ENCODE measurements around the gene EMSY. TPM values are rescaled to one million over a fixed set of nuclear protein-coding genes. Genes with fewer than 3 reads are reported as not detected.
A peak's percentile ranks its signal among the peaks of the same experiment; 100 is the strongest.

Gene EMSY
- total and polyA plus RNA-seq, 7 experiments from 2014 or later: 25.9 to 49.0 (median 35.7) TPM

DNA sequence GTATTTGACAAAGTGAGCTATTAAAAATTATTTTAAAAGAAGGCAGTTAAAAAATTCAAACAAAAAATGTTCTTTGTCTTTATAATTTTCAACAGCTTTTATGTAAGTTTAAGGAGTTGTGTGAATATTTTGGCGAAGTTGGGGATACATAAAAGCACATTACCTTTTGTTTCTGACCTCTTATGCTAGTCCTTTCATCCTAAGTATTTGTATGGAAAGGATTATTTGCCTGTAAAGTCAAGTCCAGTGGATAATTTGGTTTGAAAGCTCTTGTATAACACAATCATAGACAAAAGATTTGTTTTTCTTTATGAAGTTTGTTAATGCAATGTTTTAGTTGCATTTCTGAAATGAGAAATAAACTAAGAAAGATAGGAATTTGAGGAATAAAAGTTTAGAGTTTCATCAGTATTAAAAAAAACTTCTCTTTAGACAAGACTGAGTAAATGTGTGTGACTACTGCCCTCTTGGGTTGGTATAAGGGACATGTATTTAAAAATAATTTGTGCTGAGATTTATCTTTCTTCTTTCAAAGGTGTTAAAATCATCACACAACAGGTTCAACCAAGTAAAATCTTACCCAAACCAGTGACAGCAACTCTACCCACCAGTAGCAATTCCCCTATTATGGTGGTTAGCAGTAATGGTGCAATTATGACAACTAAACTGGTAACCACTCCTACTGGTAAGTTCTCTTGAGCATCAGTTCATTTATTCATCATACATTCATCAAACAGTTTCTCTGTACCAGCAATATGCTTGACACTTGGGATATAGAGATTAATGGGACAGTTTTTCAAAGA, 68.2 kb downstream of the EMSY start:
- Mint-ChIP-seq H3K36me3 (peaks cover 0 to 27% (median 7%) of the 10 kb centered on the region in 5 donors), H3K9me3 (no peaks in the 10 kb centered on the region), H3K27ac (peak overlapping the region in 1 of 9 donors; percentile 9), H3K4me1 (peaks cover 0 to 2% (median 0%) of the 10 kb centered on the region in 7 donors), H3K4me3 (no peak overlapping the region), H3K27me3 (no peaks in the 10 kb centered on the region)
- no peaks in the 10 kb centered on the region for H3K4me1 ChIP-seq (ENCODE audit: control insufficient read depth in 2 of 2, insufficient read depth in 2 of 2, low read length in 2 of 2)
- DNase-seq (no peak), ATAC-seq (no peak)
- H3K9me3 ChIP-seq (ENCODE audit: control insufficient read depth in 2 of 3, low read length in 3 of 3): no peaks in the 10 kb centered on the region
- no peaks in the 10 kb centered on the region for H3K27me3 ChIP-seq (ENCODE audit: control insufficient read depth in 2 of 2, insufficient read depth in 2 of 2, low read length in 2 of 2)
- H3K4me3 ChIP-seq (ENCODE audit: low read length): no peak overlapping the region
- intact Hi-C loops (cut with micrococcal nuclease): loop anchor here in 1 of 2 donors (5.0 kb wide), 1 partner anchor 306 kb away; the partner anchor contains the start of gene WNT11
- ChIA-PET POLR2A (no interaction called here), CTCF (no interaction called here)
- peaks cover 0 to 16% (median 9%) of the 10 kb centered on the region in 3 experiments for H3K36me3 ChIP-seq (ENCODE audit: control insufficient read depth in 2 of 3, insufficient read depth in 3 of 3, low read length in 3 of 3)
- no peak overlapping the region for H3K27ac ChIP-seq (ENCODE audit: low read depth, low read length)

DNA sequence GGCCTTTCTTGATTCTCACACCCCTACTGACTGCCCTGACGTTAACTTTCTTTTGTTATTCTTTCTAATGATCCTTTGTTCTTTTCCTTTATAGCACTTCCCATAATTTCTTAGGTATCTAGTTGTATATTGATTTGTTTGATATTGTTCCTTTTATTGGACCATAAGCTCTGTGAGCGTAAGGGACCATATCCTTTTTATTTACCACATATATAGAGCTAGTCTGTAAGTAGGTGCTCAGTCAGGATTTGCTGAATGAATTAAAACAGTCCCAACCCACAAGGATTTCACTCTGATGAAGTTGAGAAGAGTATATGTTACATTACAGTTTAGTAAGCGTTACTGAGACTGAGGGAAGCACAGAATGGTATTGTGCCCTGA, 68.8 kb downstream of the EMSY start:
- POLR2A ChIA-PET: no interaction called here
- no peak overlapping the region for H3K27ac ChIP-seq (ENCODE audit: low read depth, low read length)
- no peaks in the 10 kb centered on the region for H3K9me3 ChIP-seq (ENCODE audit: control insufficient read depth in 2 of 3, low read length in 3 of 3)
- peak overlapping the region in 2 of 9 donors; percentile 6 to 9 for H3K27ac Mint-ChIP-seq
- intact Hi-C loops (cut with micrococcal nuclease): loop anchor here in 1 of 2 donors (5.0 kb wide), 1 partner anchor 306 kb away; the partner anchor contains the start of gene WNT11
- no peaks in the 10 kb centered on the region for H3K27me3 Mint-ChIP-seq
- no peak overlapping the region for H3K4me3 Mint-ChIP-seq
- DNase-seq (no peak), ATAC-seq (no peak)
- H3K36me3 Mint-ChIP-seq: peaks cover 0 to 22% (median 4%) of the 10 kb centered on the region in 5 donors
- CTCF ChIA-PET: no interaction called here
- H3K4me1 Mint-ChIP-seq: peaks cover 0 to 2% (median 0%) of the 10 kb centered on the region in 7 donors
- H3K9me3 Mint-ChIP-seq: no peaks in the 10 kb centered on the region
- H3K36me3 ChIP-seq (ENCODE audit: control insufficient read depth in 2 of 3, insufficient read depth in 3 of 3, low read length in 3 of 3): peaks cover 0 to 10% (median 9%) of the 10 kb centered on the region in 3 experiments
- no peaks in the 10 kb centered on the region for H3K4me1 ChIP-seq (ENCODE audit: control insufficient read depth in 2 of 2, insufficient read depth in 2 of 2, low read length in 2 of 2)
- no peaks in the 10 kb centered on the region for H3K27me3 ChIP-seq (ENCODE audit: control insufficient read depth in 2 of 2, insufficient read depth in 2 of 2, low read length in 2 of 2)
- H3K4me3 ChIP-seq (ENCODE audit: low read length): no peak overlapping the region

DNA sequence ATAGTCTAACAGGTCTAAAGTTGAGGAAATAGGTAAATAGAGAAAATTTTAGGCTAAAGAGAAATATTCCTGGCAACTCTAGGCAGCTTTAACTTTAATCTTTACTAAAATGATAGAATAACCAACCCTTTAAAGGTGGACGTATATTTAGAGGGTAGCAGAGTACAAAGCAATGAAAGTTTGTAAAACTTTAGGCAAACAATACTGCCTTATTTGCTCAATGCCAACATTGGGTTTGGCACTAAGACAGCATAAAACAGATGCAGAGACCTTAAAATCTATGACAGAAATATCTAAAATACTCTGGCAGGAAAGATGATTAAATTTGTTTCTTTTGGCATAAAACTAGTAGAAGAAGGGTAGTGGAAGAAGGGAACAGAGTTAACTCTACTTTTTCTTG, 70.7 kb downstream of the EMSY start:
- ChIA-PET CTCF (no interaction called here), POLR2A (no interaction called here)
- Histone ChIP-seq H3K4me1 (ENCODE audit: control insufficient read depth in 2 of 2, insufficient read depth in 2 of 2, low read length in 2 of 2) (no peaks in the 10 kb centered on the region), H3K36me3 (ENCODE audit: control insufficient read depth in 2 of 3, insufficient read depth in 3 of 3, low read length in 3 of 3) (peaks cover 0 to 10% (median 9%) of the 10 kb centered on the region in 3 experiments), H3K9me3 (ENCODE audit: control insufficient read depth in 2 of 3, low read length in 3 of 3) (no peaks in the 10 kb centered on the region), H3K4me3 (ENCODE audit: low read length) (no peak overlapping the region), H3K27ac (ENCODE audit: low read depth, low read length) (no peak overlapping the region), H3K27me3 (ENCODE audit: control insufficient read depth in 2 of 2, insufficient read depth in 2 of 2, low read length in 2 of 2) (no peaks in the 10 kb centered on the region)
- H3K27ac Mint-ChIP-seq: no peak overlapping the region
- H3K4me1 Mint-ChIP-seq: peaks cover 0 to 2% (median 0%) of the 10 kb centered on the region in 7 donors
- no peak overlapping the region for H3K4me3 Mint-ChIP-seq
- H3K36me3 Mint-ChIP-seq: peaks cover 0 to 19% (median 4%) of the 10 kb centered on the region in 5 donors
- intact Hi-C loops (cut with micrococcal nuclease): no loop called here
- ATAC-seq: no peak
- no peak for DNase-seq
- no peaks in the 10 kb centered on the region for H3K27me3 Mint-ChIP-seq
- no peaks in the 10 kb centered on the region for H3K9me3 Mint-ChIP-seq

DNA sequence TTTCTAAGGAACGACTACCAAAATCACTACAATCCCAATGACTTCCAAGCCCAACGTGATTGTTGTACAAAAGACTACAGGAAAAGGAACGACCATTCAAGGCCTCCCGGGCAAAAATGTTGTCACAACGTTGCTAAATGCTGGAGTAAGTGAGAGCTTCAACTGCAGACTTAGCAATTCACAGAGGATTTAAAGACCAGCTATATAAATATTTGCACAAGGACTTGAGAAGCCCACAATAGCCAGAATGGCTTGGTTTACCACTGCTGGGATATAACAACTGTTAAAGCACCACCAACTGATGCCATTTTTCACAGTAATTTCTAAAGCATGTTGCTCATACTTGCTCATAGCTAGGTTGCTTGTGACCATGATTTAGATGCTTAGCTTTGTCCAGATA, 78.3 kb downstream of the EMSY start:
- H3K9me3 Mint-ChIP-seq: no peaks in the 10 kb centered on the region
- Histone ChIP-seq H3K36me3 (ENCODE audit: control insufficient read depth in 2 of 3, insufficient read depth in 3 of 3, low read length in 3 of 3) (peaks cover 10 to 20% (median 14%) of the 10 kb centered on the region in 3 experiments), H3K27me3 (ENCODE audit: control insufficient read depth in 2 of 2, insufficient read depth in 2 of 2, low read length in 2 of 2) (no peaks in the 10 kb centered on the region)

DNA sequence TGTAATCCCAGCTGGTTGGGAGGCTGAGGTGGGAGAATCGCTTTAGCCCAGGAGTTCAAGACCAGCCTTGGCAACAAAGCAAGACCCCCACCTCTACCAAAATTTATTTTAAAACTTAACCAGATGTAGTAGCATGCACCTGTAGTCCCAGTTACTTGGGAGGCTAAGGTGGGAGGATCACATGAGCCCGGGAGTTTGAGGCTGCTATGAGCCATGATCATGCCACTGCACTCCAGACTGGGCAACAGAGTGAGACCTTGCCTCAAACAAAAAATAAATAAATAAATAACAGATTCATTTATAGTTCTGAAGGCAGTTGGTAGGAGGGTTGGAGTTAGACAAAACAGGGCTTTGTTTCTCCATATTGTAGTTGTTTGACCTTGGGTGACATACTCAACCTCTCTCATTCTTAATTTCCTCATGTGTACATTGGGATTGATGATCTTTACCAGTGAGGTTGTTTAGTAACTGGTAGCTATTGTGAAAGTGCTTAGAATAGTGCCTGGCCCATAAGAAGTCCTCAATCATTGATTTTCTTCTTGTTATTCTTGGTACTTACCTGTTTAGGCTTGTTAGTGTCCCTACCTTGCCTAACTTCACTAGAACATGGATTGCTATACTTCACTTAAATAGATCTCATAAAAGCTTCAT, 79.1 kb downstream of the EMSY start:
- Histone ChIP-seq H3K27ac (ENCODE audit: low read depth, low read length) (no peak overlapping the region), H3K9me3 (ENCODE audit: control insufficient read depth in 2 of 3, low read length in 3 of 3) (no peaks in the 10 kb centered on the region), H3K27me3 (ENCODE audit: control insufficient read depth in 2 of 2, insufficient read depth in 2 of 2, low read length in 2 of 2) (no peaks in the 10 kb centered on the region), H3K36me3 (ENCODE audit: control insufficient read depth in 2 of 3, insufficient read depth in 3 of 3, low read length in 3 of 3) (peaks cover 10 to 27% (median 17%) of the 10 kb centered on the region in 3 experiments), H3K4me1 (ENCODE audit: control insufficient read depth in 2 of 2, insufficient read depth in 2 of 2, low read length in 2 of 2) (no peaks in the 10 kb centered on the region), H3K4me3 (ENCODE audit: low read length) (no peak overlapping the region)
- no peak overlapping the region for H3K4me3 Mint-ChIP-seq
- intact Hi-C loops (cut with micrococcal nuclease): no loop called here
- ChIA-PET POLR2A (interaction anchor here (0.7 kb wide), 1 partner anchor 38 kb away, joined by 3 read pairs; no protein-coding TSS in a partner anchor), CTCF (no interaction called here)
- peaks cover 0 to 7% (median 0%) of the 10 kb centered on the region in 7 donors for H3K4me1 Mint-ChIP-seq
- no peaks in the 10 kb centered on the region for H3K27me3 Mint-ChIP-seq
- H3K9me3 Mint-ChIP-seq: no peaks in the 10 kb centered on the region
- ATAC-seq (no peak), DNase-seq (no peak)
- peaks cover 11 to 44% (median 20%) of the 10 kb centered on the region in 5 donors for H3K36me3 Mint-ChIP-seq
- H3K27ac Mint-ChIP-seq: no peak overlapping the region

More for the DNA sequence above, 78.3 kb downstream of the EMSY start:
- Histone ChIP-seq H3K9me3 (ENCODE audit: control insufficient read depth in 2 of 3, low read length in 3 of 3) (no peaks in the 10 kb centered on the region), H3K4me1 (ENCODE audit: control insufficient read depth in 2 of 2, insufficient read depth in 2 of 2, low read length in 2 of 2) (no peaks in the 10 kb centered on the region), H3K27ac (ENCODE audit: low read depth, low read length) (no peak overlapping the region), H3K4me3 (ENCODE audit: low read length) (no peak overlapping the region)
- DNase-seq (no peak), ATAC-seq (no peak)
- intact Hi-C loops (cut with micrococcal nuclease): no loop called here
- POLR2A ChIA-PET: no interaction called here
- Mint-ChIP-seq H3K4me1 (peaks cover 0 to 7% (median 0%) of the 10 kb centered on the region in 7 donors), H3K27ac (no peak overlapping the region), H3K4me3 (no peak overlapping the region), H3K27me3 (no peaks in the 10 kb centered on the region), H3K36me3 (peaks cover 9 to 37% (median 16%) of the 10 kb centered on the region in 5 donors)
- CTCF ChIA-PET: no interaction called here

DNA sequence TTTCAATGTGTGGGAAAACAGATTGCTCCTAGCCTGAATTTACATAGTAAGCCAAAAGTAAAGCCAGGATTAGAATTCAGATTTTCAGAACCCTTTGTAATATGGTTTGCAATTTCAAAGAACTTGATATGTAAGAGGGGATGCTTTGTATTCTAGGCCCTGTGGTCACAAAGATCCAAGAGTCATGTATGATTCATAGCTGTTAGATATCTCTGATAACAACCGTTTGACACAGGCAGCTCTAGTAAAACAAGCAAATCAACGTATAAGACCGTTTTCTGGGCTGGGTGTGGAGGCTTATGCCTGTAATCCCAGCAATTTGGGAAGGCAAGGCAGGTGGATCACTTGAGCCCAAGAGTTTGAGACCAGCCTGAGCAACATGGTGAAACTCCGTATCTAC, 79.6 kb downstream of the EMSY start:
- Histone ChIP-seq H3K36me3 (ENCODE audit: control insufficient read depth in 2 of 3, insufficient read depth in 3 of 3, low read length in 3 of 3) (peaks cover 10 to 31% (median 19%) of the 10 kb centered on the region in 3 experiments), H3K27me3 (ENCODE audit: control insufficient read depth in 2 of 2, insufficient read depth in 2 of 2, low read length in 2 of 2) (no peaks in the 10 kb centered on the region), H3K4me1 (ENCODE audit: control insufficient read depth in 2 of 2, insufficient read depth in 2 of 2, low read length in 2 of 2) (no peaks in the 10 kb centered on the region), H3K4me3 (ENCODE audit: low read length) (no peak overlapping the region), H3K27ac (ENCODE audit: low read depth, low read length) (no peak overlapping the region), H3K9me3 (ENCODE audit: control insufficient read depth in 2 of 3, low read length in 3 of 3) (no peaks in the 10 kb centered on the region)
- Mint-ChIP-seq H3K27me3 (no peaks in the 10 kb centered on the region), H3K9me3 (no peaks in the 10 kb centered on the region), H3K4me3 (no peak overlapping the region), H3K36me3 (peaks cover 15 to 50% (median 25%) of the 10 kb centered on the region in 5 donors), H3K27ac (no peak overlapping the region), H3K4me1 (peaks cover 0 to 7% (median 0%) of the 10 kb centered on the region in 7 donors)
- ATAC-seq (no peak), DNase-seq (no peak)
- intact Hi-C loops (cut with micrococcal nuclease): no loop called here
- POLR2A ChIA-PET: interaction anchor here (0.7 kb wide), 1 partner anchor 37 kb away, joined by 3 read pairs; no protein-coding TSS in a partner anchor
- CTCF ChIA-PET: no interaction called here

Measured in naive thymus-derived CD4-positive, alpha-beta T cell (primary cell).